Measurements from ENCODE around the gene C12orf76.
"Not testable (repeated sequence)": the region's sequence is repeated elsewhere in the genome, so short reads cannot be mapped to it uniquely, and the experiment has no call there.

Gene C12orf76

DNA sequence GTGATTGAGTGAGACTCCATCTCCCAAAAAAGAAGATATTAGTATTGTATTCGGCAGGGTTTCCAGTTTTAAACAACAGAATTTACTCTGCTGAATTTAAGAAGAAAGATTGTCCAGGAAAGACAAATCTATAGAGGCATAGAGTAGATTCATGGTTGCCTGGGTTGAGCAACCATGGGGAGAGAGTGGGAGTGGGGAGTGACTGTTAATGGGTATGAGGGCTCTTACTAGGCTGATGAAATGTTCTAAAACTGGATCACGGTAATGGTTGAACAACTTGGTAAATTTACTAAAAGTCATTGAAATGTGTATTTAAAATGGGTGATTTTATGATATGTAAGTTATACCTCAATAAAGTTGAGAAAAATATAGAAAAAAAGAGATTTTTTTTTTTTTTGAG lies 13.9 kb upstream of the C12orf76 start:
- no peak for DNase-seq

DNA sequence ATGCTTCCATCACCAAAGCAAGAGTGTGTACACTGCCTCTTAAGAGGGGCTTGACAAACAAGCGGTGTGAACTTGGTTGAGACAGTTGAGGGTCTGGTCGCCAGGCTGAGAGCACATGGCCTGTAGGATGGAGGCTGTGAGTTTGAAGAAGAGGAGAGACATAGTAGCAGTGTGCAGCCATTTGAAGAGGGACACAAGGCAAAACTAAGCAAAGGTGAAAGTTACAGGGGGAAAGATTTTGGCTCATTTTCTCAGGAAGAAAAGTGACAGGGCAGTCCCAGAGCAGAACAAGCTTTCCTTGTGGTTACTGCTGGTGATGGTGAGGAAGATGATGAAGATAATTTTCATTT lies 11.3 kb upstream of the C12orf76 start:
- no peak for DNase-seq

DNA sequence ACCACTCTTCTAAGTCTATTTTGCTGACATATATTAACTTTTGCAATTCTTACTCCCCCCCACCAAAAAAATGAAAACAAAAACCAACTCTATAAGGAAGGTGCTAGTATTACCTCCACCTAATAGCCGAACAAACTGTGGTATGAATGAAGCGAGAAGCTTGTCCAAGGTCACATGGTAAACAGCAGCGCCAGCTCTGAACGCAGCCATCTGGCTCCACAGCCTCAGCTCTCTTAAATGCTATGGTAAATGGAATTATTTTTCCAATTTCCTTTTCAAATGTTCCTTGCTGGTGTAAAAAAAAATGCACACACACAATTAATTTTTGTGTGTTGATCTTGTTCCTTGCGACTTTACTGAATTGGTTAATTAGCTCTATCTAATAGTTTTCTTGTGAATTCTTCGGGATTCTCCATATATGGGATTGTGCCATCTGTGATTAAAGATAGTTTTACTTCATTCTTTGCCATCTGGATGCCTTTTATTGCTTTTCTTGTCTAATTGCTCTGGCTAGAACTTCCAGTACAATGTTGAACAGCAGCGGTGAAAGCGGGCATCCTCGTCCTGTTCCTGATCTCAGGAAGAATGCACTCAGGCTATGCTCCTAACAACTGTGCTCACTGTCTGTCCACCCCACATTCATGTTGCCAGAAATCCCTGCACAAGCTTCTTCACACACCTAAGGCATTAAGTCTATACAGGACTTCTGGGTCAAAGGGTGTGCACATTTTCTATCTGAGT lies 10.7 kb upstream of the C12orf76 start:
- DNase-seq, result no peak

DNA sequence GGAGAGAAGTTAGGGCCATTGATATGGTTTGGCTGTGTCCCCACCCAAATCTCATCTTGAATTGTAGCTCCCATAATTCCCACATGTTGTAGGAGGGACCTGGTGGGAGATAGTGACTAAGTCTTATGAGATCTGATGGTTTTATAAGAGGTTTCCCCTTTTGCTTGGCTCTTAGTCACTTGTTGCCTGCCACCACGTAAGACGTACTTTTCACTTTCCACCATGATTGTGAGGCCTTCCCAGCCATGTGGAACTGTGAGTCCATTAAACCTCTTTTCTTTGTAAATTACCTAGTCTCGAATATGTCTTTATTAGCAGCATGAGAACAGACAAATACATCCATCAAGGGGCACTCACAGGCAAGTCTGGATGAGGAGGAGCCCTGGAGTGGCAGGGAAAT lies 8.3 kb upstream of the C12orf76 start:
- not testable (repeated sequence) for DNase-seq

DNA sequence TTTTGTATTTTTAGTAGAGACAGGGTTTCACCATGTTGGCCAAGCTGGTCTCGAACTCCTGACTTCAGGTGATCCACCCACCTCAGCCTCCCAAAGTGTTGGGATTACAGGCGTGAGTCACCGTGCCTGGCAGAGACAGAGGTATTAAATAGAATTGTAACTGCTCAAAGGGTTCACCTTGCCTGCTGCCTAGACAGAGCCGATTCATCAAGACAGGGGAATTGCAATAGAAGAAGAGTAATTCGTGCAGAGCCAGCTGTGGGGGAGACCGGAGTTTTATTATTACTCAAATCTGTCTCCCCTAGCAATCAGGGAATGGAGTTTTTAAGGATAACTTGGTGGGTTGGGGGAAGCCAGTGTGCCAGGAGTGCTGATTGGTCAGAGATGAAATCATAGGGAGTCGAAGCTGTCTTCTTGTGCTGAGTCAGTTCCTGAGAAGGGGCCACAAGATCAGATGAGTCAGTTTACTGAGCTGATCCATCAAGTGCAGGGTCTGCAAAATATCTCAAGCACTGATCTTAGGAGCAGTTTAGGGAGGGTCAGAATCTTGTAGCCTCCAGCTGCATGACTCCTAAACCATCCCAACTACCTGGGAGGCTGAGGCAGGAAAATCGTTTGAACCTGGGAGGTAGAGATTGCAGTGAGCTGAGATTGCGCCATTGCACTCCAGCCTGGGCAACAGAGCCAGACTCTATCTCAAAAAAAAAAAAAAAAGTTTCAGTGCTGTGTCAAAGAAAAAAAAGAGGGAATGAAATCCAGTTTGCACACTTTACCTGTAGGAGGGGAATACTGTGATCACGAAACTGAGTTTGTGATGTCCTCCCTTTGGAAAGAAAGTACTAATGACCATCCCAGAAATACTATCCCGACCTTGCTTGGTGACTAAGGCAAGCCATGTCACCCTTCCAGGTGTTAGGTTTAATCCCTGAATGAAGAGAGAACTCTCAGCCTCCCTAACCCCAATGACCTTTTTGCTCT lies 7.3 kb upstream of the C12orf76 start:
- not testable (repeated sequence) for DNase-seq

DNA sequence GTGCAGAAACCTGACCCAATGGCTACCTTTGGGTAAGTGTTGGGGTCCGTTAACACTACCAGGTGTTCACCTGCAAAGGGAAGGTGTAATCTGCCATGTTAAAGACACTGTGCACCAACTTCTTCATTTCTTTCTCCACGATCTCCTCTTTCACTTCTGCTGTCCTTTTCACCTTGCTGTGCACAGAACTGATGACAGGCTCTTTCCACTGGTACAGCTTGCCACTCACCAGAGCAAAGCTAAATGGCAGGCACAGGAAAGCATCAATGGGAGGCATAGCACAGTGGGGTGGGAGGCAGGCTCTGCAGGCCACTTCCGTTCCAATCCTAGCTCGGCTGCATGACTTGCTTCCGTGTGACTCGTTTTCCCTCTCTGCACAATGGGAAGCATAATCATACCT lies 2.6 kb upstream of the C12orf76 start:
- DNase-seq, result no peak

DNA sequence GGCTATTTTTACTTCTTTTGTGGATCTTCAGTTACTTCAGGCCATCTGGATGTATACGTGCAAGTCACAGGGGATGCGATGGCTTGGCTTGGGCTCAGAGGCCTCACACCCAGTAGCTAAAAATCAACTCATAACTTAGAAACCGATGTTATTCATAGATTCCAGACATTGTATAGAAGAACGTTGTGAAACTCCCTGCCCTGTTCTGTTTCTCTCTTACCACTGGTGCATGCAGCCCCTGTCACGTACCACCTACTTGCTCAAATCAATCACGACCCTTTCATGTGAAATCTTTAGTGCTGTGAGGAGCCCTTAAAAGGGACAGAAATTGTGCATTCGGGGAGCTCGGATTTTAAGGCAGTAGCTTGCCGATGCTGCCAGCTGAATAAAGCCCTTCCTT lies 1.3 kb upstream of the C12orf76 start:
- not testable (repeated sequence) for DNase-seq

DNA sequence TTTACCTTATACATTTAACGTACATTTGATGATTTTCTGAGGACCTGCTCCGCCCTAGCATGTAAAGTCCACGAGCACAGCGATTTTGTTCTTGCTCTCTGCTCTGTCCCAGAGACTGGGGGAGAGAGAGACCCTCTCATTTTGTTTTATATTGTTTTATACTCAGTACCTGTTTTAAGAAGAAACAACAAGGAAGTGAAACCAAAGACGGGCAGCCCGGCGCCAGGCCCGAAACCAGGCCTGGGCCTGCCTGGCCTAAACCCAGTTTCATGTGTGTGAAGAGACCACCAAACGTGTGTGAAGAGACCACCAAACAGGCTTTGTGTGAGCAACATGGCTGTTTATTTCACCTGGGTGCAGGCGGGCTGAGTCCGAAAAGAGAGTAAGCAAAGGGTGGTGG lies 712 bp upstream of the C12orf76 start:
- not testable (repeated sequence) for DNase-seq

DNA sequence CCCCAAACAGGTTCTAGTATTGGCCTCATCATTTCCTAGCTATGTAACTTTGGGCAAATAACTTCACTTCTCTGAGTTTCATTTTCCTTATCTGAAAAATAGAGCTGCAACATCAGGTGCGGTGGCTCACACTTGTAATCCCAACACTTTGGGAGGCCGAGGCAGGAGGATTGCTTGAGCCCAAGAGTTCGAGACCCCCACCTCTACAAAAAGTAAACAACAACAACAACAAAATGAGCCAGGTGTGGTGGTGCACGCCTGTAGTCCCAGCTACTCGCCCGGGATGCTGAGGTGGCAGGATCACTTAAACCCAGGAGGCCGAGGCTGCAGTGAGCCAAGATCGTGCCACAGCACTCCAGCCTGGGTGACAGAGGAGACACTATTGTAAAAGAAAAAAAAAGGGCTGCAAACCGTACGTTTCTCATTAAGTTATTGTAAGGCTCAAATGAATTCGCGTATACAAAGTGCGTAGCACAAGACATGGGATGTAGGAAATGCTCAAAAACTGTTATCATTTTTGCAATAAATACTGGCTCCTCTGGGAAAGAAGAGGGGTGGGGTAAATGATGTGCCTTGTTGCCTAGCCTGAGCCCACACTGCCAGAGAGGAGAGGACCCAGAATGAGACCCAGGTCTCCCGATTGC lies 903 bp downstream of the C12orf76 start:
- DNase-seq, result no peak

DNA sequence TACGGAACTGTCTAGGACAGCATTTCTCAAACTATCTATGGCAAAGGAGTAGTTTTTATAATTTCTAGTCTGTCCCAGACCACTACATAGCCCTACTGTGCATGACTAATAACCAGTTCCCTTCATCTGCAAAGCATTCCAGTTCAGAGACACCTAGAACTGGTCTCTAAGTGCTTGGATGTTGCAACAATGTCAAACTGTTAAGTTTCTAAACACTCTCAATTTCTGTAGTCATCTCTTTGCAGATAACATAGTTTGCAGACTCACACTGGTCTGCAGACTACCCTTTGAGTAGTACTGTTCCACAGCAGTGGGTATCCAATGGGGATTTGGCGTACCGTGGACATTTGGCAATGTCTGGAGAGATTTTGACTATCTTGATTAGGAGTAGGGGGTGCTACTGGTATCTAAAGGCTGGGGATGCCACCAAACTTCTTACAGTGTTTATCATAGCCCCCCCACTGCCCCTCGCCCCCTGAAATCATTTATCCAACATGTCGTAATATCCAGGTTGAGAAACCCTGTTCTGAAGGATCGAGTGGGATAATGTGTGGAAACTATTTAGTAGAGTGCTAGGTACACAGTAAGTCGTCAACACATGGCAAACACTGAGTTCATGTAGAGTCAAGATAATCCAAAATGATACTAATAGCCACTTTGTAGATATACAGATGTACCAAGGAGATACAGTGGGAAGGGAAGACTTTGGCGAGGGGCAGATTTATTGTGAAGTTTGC lies 1.7 kb downstream of the C12orf76 start:
- DNase-seq, result no peak

DNA sequence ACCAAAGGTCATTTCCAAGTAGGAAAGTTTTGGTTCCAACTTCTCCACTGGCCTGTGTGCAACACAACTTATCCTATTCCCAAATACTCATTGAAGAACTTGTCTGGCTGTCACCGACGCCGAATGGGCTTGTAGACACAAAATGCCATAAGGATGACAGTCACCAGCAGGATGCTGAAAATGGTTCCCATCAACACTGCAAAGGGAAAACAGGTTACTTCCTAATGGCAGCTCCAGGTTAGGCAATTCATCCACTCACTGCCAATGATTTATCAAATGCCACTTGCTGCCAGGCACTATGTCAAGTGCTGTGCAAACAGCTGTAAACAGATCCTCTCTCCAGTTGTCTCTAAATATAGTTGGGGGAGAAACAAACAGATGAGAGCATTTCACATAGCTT lies 6.1 kb downstream of the C12orf76 start:
- no peak for DNase-seq

DNA sequence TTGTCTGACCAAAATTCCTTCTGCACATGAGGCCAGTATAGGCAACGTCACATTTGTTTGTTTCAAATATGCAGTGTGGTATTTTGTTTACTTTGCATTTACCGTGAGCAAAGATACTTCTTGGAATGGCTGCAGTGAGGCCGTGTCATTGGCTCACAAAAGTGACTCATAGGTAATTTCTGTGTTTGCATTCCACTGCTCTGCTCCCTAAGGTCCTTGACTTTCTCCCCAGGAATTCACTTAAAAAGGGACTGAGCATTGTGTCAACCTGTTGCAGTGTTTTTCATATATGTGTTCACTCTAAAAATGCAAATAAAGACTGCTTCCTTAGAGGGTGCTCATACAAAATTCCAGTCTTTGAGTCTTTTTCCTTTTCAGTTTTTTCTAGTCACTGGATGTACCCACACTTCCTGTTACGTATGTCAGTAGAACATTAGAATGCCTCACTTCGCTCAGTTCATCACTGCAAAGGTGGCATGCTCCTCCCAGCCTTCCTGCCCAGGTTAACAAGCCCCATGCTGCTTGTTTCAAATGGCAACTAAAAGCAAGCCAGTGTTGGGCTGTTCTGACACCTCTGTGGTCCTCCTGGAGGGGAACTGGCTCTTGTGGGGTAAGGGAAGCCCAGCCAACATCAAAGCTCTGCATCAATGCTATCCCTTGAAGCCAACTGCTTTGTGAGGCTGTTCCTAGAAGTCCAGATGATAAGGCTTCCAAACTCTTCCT lies 9.1 kb downstream of the C12orf76 start:
- no peak for DNase-seq

DNA sequence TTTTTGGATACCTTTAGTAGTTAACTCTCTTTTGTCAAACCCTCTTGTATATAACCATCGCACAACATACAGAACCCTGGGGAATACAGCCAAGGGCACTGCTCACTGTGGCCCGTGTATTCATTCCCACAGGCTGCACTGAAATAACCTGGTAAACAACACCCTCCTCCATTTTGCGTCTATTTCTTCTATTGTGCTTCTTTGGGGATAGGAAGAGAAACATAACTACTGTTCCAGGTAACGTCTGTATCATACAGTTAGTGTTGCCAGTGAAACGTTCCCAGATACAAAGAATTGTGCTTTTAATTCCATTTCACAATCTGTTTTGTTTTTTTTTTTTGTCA lies 9.6 kb downstream of the C12orf76 start:
- no peak for DNase-seq

DNA sequence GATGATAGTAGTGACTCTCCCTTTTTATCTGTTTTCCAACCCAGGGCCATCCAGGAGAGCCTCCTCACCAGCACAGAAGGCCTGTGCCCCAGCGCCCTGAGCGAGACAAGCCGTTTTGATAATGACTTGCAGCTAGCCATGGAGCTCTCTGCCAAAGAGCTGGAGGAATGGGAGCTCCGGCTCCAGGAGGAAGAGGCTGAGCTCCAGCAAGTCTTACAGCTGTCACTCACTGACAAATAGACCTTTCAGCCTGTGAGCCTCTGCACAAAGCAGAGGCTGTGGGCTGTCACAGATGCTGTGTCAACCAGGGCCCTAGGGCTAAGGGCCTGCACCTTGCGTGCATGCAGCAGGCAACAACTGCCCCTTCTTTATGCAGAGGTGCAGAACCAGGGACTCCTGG lies 11.0 kb downstream of the C12orf76 start:
- DNase-seq, result no peak

DNA sequence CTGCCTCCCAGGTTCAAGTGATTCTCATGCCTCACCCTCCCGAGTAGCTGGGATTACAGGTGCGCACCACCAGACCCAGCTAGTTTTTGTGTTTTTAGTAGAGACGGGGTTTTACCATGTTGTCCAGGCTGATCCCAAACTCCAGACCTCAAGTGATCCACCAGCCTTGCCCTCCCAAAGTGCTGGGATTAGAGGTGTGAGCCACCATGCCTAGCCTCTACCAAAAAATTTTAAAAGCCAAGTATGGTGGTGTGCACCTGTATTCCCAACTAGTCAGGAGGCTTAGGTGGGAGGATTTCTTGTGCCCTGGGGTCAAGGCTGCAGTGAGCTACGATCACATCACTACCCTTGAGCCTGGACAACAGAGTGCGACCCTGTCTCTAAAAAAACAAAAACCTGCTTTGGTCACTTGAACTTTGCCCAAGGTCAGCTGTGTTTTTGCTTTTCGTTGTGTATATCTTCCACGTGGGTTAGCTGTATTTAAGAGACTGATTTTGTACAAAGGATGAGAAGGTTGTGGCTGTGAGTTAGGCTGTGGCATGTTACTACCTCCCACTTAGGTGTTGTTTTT lies 12.7 kb downstream of the C12orf76 start:
- DNase-seq, result no peak

DNA sequence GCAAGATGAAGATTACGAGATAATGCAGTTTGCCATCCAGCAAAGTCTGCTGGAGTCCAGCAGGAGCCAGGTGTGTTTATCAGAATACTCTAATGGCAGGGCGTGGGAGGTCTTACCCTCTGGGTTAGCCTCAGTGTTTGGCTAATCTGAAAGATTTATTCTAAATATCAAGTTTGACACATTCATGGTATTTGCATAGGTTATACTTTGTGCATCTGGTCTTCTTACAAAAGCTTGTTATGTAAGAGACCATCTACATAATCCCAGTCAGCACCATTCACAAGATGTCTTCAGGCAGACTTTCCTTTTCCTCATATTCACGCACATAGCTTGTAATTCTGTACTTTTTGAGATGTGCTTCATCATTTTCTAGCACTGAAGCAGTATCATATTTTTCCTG lies 14.4 kb downstream of the C12orf76 start:
- DNase-seq, result no peak

DNA sequence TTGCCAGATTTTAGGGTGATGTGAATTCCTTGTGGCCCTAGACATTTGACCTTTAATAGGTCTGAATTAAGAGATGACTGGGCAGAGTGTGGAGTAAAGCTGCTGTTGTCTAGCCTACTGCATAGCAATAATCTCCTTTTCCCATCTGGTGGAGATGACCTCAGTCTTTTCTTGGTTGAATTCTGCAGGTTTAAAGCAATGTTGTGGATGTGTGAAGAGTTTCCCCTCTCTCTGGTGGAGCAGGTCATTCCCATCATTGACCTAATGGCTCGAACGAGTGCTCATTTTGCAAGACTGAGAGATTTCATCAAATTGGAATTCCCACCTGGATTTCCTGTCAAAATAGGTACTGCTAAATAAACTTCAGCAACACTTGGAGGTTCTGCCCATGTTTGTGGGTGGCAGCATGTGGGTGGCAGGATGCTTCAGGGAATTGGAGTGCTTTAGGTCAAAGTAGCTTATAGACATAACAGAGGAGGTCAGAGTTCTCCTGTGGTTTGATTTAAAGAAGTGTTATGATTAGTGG lies 19.0 kb downstream of the C12orf76 start:
- DNase-seq, result no peak

DNA sequence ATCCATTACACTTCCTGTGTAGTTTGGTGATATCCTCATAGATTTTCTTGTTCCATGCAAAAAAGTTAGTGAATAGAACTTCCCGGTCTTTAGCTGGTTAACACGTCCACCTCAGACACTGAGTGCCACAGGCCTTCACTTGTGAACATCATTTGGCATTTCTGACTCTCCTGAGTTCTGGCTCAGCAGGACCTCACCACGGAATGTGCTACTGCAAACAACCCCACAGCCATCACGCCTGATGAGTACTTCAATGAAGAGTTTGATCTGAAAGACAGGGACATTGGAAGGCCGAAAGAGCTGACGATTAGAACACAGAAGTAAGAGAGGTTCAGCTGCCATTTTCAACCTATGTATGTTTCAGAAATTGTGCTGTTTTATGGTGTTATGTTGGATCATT lies 20.0 kb downstream of the C12orf76 start:
- DNase-seq, result no peak

DNA sequence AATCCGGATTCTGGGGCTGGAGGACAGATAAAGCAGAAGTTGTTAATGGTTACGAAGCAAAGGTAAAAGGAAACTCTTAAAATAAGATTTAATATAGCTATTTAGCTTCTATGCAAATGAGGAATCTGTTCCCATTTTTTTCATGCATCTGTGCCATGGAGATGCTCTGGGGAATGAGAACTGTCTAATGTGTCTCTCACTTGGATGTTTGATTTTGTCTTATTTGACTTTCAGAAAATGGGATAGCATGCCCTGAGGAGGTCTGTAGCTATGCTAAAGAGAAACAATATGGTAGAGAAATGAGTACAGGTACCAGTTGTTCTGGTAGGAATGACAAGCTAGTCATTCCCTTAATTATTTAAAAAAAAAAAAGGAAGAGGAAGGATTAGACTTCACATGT lies 24.3 kb downstream of the C12orf76 start:
- no peak for DNase-seq

DNA sequence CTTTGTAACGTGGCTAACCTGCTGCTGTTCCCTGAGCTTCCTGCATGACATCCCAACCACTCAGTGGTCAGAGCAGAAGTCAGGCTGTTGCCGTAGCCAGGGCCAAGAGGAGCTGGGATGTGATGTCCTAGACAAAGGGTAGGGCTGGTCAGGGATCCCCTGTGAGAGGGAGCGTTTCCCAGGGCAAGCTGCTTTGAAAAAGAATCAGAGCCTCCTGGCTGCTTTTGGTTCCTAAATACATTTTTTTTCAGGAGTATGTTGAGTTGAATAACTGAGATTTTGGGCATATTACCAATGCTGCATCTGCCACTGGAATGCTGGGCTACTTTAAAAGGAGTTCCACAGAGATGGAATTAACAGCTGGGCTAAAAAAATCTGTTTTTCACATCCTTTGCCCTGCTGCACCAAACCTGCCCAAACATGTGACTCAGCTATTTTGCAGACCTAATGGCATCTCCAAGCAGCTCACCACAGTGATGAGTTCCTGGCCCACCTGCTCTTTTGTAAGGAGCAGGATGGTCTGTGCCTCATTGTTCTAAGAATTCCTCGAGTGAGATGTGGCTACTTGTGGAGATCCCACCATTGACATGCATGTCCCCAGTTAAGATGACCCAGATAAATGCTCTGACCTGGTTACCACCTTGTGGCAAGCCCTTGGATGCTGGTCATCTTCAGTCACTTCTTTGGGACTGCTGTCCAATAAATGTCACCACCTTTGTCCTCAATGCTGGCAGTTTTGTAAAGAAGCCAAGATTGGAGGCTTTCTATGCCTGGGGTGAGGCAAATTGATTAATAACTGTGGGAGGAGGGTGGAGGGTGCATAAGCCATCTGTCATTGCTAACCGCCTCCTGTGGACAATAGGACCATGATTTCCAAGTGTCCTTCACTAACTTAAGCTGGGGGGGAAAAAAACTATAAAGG lies 25.0 kb downstream of the C12orf76 start:
- DNase-seq, result no peak

DNA sequence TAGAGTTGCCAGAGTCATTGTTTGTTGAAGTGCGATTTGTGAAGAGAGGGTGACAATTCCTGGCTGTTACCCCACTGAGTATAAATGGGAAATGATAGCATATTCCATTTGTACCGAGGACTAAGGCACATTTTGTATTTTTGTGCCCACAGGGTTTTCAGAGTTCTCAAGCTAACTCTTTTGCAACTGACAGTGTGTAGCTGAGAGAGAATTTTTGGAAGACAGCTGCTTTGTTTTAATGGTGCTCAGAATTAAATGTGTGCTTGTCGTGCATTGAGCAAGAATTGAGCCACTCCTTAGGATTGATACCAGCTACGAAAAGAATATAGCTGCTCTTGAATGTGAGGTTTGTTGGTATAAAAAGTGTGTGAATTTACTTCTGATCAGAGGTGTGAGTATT lies 27.4 kb downstream of the C12orf76 start:
- DNase-seq, result no peak
